Psoas muscle (tissue), 8 donors: Measurements from ENCODE around the gene GPBP1L1. TPM values are rescaled to one million over a fixed set of nuclear protein-coding genes. Genes with fewer than 3 reads are reported as not detected.

Experiments used
- ATAC-seq, 4 donors: fragments of 200-7000 bp; cut with Tn5 transposase; one replicate each; pipeline ENCODE4 v1.9.1; 2020; ENCODE audit warnings: moderate library complexity in 3 of 4, mild to moderate bottlenecking in 2 of 4
- DNase-seq, 2 donors: peaks; one replicate each; pipeline ENCODE4 v3.0.0-alpha.2; 2020
- H3K27ac ChIP-seq: fragments of 200-600 bp; one replicate; pipeline ENCODE4 v1.8.0; 2022
- H3K27me3 ChIP-seq, 3 donors: fragments of 200-600 bp in 1 of 3; one replicate each; pipeline versions ENCODE4 v1.6.1 to v1.8.0; 2013 to 2022; ENCODE audit warnings: low read length in 2 of 3, mild to moderate bottlenecking in 2 of 3, moderate library complexity in 1 of 3; ENCODE audit not compliant: insufficient read depth in 3 of 3
- H3K36me3 ChIP-seq, 2 donors: fragments of 200-600 bp in 1 of 2; one replicate each; pipeline versions ENCODE4 v1.6.1 to v1.8.0; 2013 to 2022; ENCODE audit warnings: low read depth in 1 of 2, mild to moderate bottlenecking in 1 of 2, moderate library complexity in 1 of 2; ENCODE audit not compliant: insufficient read depth in 1 of 2
- H3K4me1 ChIP-seq: fragments of 200-600 bp; one replicate; pipeline ENCODE4 v1.8.0; 2022
- H3K4me3 ChIP-seq: fragments of 200-600 bp; one replicate; pipeline ENCODE4 v1.8.0; 2022; ENCODE audit warnings: mild to moderate bottlenecking
- H3K9me3 ChIP-seq: fragments of 200-600 bp; one replicate; pipeline ENCODE4 v1.8.0; 2022
- WGBS, 3 donors: extraction: QIAGEN DNeasy Blood & Tissue Kit; methylation state at CpG; one replicate each; pipeline versions ENCODE4 v1.1.6 to v1.1.7; 2013; 5-methylcytosine and 5-hydroxymethylcytosine counted together
- intact Hi-C, 2 donors: fragments of 100-400 bp; cut with DNase I; formaldehyde crosslinking; loops; one replicate each; pipeline versions ENCODE4 v1.11.0 to v1.14.2; 2022
- polyA plus RNA-seq, 3 donors: library from polyadenylated mRNA; stranded (reverse); fragments of 200-250 nt; gene quantifications; one replicate each; pipeline ENCODE4 v1.2.3, GENCODE V29; 2013
- total RNA-seq, 4 donors: library from RNA; stranded (reverse); fragmentation: NEBNext Ultra II Directional in 2 of 4; extraction: Animal tissue kit (Norgen Biotek cat#: 25700) in 2 of 4; gene quantifications; one replicate each; pipeline versions ENCODE4 v1.2.1 to v1.2.4, GENCODE V29; 2021 to 2023
- TF ChIP-seq, protein P1 (sequence below): fragments of 200-600 bp; IDR thresholded peaks from one replicate; pipeline ENCODE4 v1.8.0; 2022; ENCODE audit warnings: antibody characterized with exemption
- donor health status: healthy with polysubstance abuse.
- donor health status: DM: no; HTN: no; CAD: no; lungs with moderate emphysema.
- donor health status: Bipolar disorder and iron deficiency.
- donor health status: healthy.
- donor health status: DM: yes; HTN: yes; CAD: no.
- donor health status: DM: no; HTN: no; CAD: no.
- donor health status: DM: no; HTN: no; CAD: no.
- donor health status: DM: yes; HTN: yes; CAD: no.

The GPBP1L1 gene
- total and polyA plus RNA-seq, 7 donors, result 25.8 to 74.4 (median 62.3) TPM

DNA sequence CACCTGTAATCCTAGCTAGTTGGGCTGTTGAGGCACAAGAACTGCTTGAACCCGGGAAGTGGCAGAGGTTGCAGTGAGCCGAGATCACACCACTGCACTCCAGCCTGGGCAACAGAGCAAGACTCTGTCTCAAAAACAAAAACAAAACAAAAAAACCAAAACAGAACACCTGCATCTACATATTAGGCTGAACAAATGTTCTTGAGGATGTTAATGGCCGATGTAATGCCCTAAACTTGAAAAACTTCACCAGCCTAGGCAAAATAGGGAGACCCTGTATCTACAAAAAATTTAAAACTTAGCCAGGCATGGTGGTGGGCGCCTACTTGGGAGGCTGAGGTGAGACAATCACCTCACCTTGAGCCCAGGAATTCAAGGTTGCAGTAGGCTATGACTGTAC, 17.8 kb downstream of the GPBP1L1 start:
- intact Hi-C loops, result no loop called here
- no peaks in the 10 kb centered on the region for H3K9me3 ChIP-seq
- 78 to 94% (median 86%) methylated on average over 4 of the region's 4 CpGs for WGBS, 3 donors
- H3K36me3 ChIP-seq, result no peaks in the 10 kb centered on the region
- peak overlapping the region; percentile 75 for H3K27ac ChIP-seq
- ATAC-seq (no peak), DNase-seq (no peak)
- no peak overlapping the region for H3K4me3 ChIP-seq
- no peaks in the 10 kb centered on the region for H3K27me3 ChIP-seq
- H3K4me1 ChIP-seq, result peaks cover 63% of the 10 kb centered on the region
- TF ChIP-seq, protein P1, sequence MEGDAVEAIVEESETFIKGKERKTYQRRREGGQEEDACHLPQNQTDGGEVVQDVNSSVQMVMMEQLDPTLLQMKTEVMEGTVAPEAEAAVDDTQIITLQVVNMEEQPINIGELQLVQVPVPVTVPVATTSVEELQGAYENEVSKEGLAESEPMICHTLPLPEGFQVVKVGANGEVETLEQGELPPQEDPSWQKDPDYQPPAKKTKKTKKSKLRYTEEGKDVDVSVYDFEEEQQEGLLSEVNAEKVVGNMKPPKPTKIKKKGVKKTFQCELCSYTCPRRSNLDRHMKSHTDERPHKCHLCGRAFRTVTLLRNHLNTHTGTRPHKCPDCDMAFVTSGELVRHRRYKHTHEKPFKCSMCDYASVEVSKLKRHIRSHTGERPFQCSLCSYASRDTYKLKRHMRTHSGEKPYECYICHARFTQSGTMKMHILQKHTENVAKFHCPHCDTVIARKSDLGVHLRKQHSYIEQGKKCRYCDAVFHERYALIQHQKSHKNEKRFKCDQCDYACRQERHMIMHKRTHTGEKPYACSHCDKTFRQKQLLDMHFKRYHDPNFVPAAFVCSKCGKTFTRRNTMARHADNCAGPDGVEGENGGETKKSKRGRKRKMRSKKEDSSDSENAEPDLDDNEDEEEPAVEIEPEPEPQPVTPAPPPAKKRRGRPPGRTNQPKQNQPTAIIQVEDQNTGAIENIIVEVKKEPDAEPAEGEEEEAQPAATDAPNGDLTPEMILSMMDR, result no peak

DNA sequence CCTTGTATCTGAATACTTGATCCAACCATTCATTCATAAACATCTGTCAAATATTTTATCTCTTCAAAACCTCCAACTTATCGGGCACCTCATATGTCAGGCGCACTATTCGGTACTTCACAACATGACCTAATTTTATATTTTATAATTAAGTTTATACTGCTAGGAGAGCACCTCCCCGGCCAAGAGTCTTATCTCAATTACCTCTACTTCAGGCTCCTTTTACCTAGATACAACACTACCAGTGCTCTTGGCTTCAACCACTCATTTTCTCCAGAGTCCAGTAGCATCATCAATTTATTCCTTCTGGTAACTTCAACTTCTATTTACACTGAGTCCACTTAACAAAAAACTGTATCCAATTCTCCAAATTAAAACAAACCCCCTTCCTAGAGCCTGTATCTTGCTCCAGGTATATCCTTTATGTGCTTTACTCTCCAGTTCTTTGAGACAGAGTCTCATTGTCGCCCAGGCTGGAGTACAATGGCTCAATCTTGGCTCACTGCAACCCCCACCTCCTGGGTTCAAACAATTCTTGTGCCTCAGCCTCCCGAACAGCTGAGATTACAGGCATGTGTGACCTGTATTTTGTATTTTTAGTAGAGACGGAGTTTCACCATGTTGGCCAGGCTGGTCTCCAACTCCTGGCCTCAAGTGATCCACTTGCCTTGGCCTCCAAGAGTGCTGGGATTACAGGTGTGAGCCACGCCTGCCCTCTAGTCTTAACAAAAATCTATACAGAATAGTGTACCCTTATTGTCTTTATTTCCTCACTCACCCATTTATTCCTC, 18.8 kb downstream of the GPBP1L1 start:
- intact Hi-C loops, result no loop called here
- Histone ChIP-seq H3K4me1 (peaks cover 63% of the 10 kb centered on the region), H3K36me3 (no peaks in the 10 kb centered on the region), H3K9me3 (no peaks in the 10 kb centered on the region), H3K27me3 (no peaks in the 10 kb centered on the region), H3K4me3 (peak overlapping the region; percentile 2), H3K27ac (peak overlapping the region; percentile 33)
- 54 to 70% (median 60%) methylated on average over 8 of the region's 8 CpGs for WGBS, 3 donors
- ATAC-seq, result peak; percentile 33 to 60 (median 38)
- TF ChIP-seq, protein P1, result no peak
- DNase-seq, result no peak

DNA sequence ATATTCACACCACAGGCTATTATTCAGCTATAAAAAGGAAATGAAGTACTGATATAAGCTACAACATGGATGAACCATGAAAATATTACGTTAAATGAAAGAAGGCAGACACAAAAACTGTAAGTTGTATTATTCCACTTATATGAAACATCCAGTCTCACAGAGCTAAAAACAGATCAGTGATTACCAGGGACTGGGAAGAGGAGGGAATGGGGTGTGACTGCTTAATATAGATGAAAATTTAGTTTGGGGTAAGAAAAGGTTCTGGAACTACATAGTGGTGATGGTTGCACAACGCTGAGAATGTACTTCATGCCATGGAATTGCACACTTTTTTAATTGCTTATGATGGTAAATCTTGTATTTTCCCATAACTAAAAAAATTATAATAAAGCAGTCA, 19.5 kb downstream of the GPBP1L1 start:
- DNase-seq (no peak), ATAC-seq (peak in 2 of 4 donors; percentile 42 to 44)
- intact Hi-C loops, result no loop called here
- H3K36me3 ChIP-seq, result no peaks in the 10 kb centered on the region
- H3K27ac ChIP-seq, result peak overlapping the region; percentile 33
- no peaks in the 10 kb centered on the region for H3K27me3 ChIP-seq
- TF ChIP-seq, protein P1, result no peak
- WGBS, 3 donors, result 78 to 81% (median 79%) methylated on average over 2 of the region's 2 CpGs
- peaks cover 57% of the 10 kb centered on the region for H3K4me1 ChIP-seq
- H3K9me3 ChIP-seq, result no peaks in the 10 kb centered on the region
- H3K4me3 ChIP-seq, result peak overlapping the region; percentile 2

DNA sequence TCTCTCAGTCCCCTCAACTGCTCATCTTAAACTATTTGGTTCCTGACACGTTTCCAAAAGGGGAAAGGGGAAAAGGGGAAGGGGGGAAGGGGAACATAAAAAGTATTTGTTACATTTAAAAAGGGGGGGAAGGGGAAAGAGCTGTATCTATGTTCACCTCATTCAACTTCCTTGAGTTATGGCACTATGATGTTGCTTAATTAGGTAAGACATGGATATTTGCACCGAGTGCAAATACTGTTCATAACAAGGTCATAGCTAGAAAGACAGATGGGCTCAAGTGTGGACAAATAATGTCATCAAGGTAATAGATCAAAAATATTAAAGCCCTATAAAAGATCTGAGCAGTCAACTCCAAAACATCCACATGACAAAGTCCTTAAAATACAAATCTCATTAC, 26.0 kb downstream of the GPBP1L1 start:
- DNase-seq, result no peak
- TF ChIP-seq, protein P1, result no peak
- 19 to 49% (median 28%) methylated on average over 2 of the region's 2 CpGs for WGBS, 3 donors
- Histone ChIP-seq H3K27me3 (no peaks in the 10 kb centered on the region), H3K9me3 (no peaks in the 10 kb centered on the region), H3K36me3 (peaks cover 7 to 54% of the 10 kb centered on the region in 2 donors), H3K27ac (peak overlapping the region; percentile 70), H3K4me1 (peaks cover 16% of the 10 kb centered on the region), H3K4me3 (no peak overlapping the region)
- intact Hi-C loops, result no loop called here
- peak; percentile 77 to 93 (median 84) for ATAC-seq
